ENCODE measurements around the gene WIPI1.
"Not testable (repeated sequence)": the region's sequence is repeated elsewhere in the genome, so short reads cannot be mapped to it uniquely, and the experiment has no call there.

Gene WIPI1

DNA sequence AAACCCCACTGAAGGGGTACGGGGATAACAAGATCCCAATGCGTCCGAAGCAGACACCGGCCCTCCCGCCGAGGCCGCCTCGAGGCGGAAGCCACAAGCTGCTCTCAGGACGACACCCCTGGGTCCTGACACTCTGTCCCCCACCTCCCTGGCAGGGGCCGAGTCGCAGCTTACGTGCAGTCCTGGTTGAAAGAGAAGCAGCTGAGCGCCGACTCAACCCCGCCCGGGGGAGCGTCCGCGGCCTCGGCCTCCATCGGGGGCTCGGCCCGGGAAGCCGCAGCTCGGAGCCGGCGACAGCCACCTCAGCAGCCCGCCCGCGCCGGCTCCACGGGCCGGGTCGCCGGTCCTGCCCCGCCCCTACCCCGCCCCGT, at the start of gene WIPI1:
Gene WIPI1 (minus strand): TSS at position 329 of the 371 bp plus-strand sequence. CDS start 75 bp downstream, at position 254.
- DNase-seq: no peak

GRCh38 chr17:68505951-68506350, 48.7 kb upstream of the WIPI1 start:
- no peak for DNase-seq

DNA sequence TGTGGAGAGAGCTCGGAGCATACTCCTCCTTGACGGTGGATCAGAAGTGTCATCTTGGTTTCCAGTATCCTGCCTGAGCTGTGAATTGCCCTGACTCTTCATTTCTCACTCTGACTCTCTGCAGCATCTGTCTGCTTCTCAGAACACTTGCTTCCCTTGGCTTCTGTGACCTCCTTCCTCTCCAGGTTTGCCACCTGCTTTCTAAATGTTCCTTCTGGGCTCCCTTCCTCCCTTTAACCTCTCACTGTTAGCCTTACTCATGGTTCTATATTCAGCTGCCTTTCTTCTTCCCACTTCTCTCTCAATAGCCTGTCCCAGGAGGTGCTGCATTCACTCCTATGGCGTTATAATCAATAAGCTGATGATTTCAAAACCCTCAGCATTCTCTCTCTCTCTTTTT, 43.8 kb upstream of the WIPI1 start:
- no peak for DNase-seq

DNA sequence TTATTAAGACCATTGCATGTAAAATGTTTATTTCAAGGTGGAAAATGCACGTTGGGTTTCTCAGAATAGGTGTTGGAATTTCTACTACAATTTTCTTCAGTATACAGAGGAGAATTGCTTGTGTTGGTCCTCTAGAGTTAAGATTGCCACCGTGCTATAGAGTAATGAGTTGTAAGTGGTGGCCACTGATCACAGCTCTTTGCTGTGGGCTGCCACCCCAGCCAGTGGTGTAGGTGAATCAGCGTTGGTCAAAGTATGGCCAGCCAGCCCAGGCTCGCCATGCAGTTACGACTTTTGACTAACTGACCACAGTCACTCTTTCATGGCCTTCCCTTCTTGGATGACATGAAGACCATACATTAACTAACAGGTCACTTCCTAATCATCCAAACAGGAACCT, 42.3 kb upstream of the WIPI1 start:
- no peak for DNase-seq

DNA sequence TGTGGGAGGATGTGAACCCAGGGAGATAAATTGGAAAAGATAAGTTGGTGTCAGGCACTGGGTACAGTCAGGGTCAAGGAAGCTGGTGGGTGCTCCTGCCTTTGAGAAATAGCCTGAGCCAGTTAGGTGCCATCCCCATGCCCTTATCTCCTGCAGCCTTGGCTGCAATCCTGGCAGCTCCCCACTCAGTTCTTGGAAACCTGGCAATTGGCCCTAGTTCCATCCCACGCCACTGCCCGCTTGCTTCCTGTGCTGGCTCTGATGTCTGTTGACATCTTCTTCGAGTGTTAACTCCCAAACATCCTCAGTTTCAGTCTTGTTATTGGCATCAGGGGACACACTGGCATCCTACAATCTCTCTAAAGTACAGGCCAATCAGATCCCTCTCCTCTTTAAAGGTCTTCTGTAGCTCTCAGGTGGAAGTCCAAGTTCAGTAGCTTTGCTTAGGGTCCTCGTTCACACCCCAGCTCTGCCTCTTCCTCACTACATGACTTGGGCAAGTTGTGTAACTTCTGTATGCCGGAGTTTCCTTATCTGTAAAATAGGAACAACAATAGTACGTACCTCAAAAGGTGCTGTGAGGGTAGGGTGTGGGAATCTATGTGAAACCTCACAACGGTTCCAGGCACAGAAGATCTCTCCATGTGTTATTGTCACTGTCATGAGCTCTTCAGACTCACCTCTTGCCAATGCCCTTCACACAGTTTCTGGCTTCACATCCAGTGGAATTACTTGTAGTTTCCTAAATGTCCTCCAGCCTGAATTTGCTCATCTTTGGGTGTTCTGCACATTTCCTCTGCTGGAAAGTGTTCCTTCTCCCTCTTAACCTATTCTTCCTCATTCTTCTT, 41.4 kb upstream of the WIPI1 start:
- DNase-seq: no peak

- peak; percentile 30 for DNase-seq
Measured at GRCh38 chr17:68497885-68498319, 40.6 kb upstream of the WIPI1 start.

GRCh38 chr17:68495081-68495480, 37.8 kb upstream of the WIPI1 start:
- no peak for DNase-seq

GRCh38 chr17:68492394-68493054, 35.2 kb upstream of the WIPI1 start:
- not testable (repeated sequence) for DNase-seq

- no peak for DNase-seq
Measured at GRCh38 chr17:68491381-68492231, 34.3 kb upstream of the WIPI1 start.

- DNase-seq: no peak
Measured at GRCh38 chr17:68489919-68490318, 32.6 kb upstream of the WIPI1 start.

GRCh38 chr17:68484458-68484857, 27.2 kb upstream of the WIPI1 start:
- no peak for DNase-seq

DNA sequence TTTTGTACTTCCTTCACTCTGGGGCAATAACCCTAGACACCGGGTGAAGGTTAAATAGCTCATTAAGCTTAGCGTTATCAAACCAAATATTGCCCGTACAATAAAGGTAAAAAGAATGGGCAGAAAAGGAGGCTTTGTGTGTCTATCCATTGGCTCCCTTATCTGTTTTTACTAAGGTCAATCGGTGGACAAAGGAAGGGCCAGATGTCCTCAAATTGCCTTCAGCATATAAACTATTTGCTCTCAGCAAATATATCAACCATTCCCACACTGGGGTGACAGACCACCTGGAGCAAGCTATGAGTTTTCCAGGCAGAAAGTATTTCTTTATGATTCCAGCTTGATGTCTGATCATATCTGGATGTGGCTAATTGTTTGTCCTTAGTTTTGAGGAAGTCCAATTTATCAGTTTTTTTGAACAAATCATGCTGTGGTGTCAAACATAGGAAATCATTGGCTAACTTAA, 25.3 kb upstream of the WIPI1 start:
- no peak for DNase-seq

GRCh38 chr17:68480885-68481284, 23.6 kb upstream of the WIPI1 start:
- no peak for DNase-seq

GRCh38 chr17:68470961-68471360, 13.7 kb upstream of the WIPI1 start:
- DNase-seq: no peak

GRCh38 chr17:68468788-68469187, 11.5 kb upstream of the WIPI1 start:
- no peak for DNase-seq

- DNase-seq: no peak
Measured at GRCh38 chr17:68468334-68468733, 11.0 kb upstream of the WIPI1 start.

GRCh38 chr17:68463211-68464019, 6.1 kb upstream of the WIPI1 start:
- no peak for DNase-seq

DNA sequence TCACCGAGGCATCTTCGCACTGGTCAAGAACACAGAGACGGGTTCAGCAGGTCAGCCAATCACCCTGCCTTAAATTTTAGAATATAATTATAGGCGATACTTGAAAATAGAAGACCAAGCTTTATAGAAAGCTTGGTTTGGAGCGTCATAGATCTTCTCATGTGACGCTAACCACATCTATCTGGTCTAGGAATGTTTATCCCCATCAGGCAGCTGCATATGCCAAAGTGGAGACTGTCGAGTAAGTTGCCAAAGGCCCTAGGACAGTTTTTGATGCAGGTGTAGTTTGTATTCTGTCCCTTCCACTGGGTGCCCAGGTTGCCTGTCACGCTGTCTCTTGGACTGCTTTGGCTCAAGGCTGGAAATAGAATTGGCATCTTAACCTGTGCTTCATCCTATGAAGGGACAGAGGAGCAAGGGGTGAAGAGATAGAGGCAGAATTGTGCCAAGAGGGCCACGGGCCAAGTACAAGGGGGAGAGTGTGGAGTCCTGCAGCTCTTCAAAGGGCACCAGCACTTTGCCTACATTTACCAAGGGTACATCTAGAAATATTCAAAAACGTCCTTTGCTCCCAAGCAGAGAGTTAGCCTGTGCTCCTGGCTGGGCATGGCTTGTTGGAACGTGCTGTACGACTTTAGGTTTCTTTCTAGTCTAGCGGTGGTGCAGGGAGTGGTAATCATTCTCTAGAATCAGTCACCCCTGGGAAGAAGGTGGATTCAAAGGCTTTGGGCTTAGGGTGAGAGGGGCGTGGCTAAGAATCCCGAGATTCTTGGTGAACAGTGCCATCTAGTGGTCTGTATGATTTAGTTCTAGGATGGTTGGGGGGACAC, 5.3 kb upstream of the WIPI1 start:
- peak; percentile 85 for DNase-seq

- DNase-seq: no peak
Measured at GRCh38 chr17:68461589-68461988, 4.3 kb upstream of the WIPI1 start.

DNA sequence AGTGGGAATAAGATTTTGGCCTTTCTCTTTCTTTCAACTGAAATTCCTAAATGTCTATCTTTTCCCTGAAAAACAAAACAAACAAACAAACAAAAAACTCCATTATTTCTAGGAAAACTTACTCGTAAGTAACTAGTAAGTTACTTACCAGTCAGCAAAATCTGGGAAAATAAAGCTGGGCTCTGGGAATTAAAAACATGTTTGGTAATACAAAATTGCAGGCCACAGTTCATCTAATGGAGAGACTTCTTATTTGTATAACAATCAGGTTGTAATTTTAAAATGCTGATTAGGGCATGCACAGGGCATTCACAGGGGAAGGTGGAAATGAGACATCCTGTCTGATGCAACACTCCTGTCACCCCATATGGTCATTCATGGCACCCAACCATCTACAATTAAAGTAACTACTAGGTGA, 3.8 kb upstream of the WIPI1 start:
- DNase-seq: no peak

DNA sequence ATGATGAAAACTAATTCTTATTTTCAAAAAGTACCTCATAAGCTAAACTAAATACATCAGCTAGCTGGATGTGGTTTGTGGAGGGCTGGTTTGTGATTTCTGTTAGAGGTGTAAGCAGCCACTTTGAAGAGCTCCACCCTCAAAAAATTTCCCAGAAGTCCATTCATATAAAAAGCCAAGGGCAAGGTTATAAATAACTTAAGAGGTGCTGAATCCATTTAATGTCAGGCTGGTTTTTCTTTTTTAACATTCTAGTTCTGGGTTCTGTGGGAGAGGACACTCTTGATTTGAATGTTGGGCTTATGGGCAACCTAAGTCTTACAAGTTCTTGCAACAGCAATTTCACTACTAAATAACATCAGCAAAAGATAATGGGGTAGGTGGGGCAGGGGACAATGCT, 3.4 kb upstream of the WIPI1 start:
- peak; percentile 77 for DNase-seq
